ENCODE measurements around the gene GALNT9. TPM values are rescaled to one million over a fixed set of nuclear protein-coding genes. Genes with fewer than 3 reads are reported as not detected.

GALNT9 gene
- total RNA-seq, 1 donor = not detected

- DNase-seq (ENCODE audit: low read depth) = no peak
- TF ChIP-seq, protein P1, sequence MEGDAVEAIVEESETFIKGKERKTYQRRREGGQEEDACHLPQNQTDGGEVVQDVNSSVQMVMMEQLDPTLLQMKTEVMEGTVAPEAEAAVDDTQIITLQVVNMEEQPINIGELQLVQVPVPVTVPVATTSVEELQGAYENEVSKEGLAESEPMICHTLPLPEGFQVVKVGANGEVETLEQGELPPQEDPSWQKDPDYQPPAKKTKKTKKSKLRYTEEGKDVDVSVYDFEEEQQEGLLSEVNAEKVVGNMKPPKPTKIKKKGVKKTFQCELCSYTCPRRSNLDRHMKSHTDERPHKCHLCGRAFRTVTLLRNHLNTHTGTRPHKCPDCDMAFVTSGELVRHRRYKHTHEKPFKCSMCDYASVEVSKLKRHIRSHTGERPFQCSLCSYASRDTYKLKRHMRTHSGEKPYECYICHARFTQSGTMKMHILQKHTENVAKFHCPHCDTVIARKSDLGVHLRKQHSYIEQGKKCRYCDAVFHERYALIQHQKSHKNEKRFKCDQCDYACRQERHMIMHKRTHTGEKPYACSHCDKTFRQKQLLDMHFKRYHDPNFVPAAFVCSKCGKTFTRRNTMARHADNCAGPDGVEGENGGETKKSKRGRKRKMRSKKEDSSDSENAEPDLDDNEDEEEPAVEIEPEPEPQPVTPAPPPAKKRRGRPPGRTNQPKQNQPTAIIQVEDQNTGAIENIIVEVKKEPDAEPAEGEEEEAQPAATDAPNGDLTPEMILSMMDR (IDR thresholded peaks at IDR 0.05; ENCODE audit: insufficient read depth, low read depth, low read length) = no peak
- H3K4me3 ChIP-seq (ENCODE audit: low read depth, low read length) = no peak overlapping the region
Measured at GRCh38 chr12:132160601-132161035, 168.8 kb downstream of the GALNT9 start.

DNA sequence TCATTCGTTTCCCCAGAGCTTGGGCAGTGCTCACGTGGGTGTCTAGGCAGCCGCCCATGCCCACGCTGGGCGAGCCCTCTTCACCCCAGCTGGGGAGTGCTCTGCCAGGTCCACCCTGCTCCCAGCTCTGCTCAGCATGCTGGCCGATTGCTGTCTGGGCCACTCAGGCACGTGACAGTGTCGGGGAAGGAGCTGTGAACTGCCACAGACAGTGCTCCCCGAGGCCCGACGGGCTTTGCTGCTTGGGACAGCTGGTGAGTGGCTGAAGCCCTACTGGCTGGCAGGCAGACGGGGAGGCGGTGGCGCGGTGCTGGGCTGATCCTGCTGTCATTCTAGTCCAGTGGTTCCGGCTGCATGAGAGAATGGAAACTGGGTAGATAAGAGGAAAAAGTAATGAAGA, 169.4 kb downstream of the GALNT9 start:
- H3K4me3 ChIP-seq (ENCODE audit: low read depth, low read length) = no peak overlapping the region
- no peak for DNase-seq (ENCODE audit: low read depth)
- TF ChIP-seq, protein P1 (IDR thresholded peaks at IDR 0.05; ENCODE audit: insufficient read depth, low read depth, low read length) = no peak

GRCh38 chr12:132159555-132160003, 169.8 kb downstream of the GALNT9 start:
- TF ChIP-seq, protein P1 (IDR thresholded peaks at IDR 0.05; ENCODE audit: insufficient read depth, low read depth, low read length) = no peak
- no peak overlapping the region for H3K4me3 ChIP-seq (ENCODE audit: low read depth, low read length)
- DNase-seq (ENCODE audit: low read depth) = no peak

DNA sequence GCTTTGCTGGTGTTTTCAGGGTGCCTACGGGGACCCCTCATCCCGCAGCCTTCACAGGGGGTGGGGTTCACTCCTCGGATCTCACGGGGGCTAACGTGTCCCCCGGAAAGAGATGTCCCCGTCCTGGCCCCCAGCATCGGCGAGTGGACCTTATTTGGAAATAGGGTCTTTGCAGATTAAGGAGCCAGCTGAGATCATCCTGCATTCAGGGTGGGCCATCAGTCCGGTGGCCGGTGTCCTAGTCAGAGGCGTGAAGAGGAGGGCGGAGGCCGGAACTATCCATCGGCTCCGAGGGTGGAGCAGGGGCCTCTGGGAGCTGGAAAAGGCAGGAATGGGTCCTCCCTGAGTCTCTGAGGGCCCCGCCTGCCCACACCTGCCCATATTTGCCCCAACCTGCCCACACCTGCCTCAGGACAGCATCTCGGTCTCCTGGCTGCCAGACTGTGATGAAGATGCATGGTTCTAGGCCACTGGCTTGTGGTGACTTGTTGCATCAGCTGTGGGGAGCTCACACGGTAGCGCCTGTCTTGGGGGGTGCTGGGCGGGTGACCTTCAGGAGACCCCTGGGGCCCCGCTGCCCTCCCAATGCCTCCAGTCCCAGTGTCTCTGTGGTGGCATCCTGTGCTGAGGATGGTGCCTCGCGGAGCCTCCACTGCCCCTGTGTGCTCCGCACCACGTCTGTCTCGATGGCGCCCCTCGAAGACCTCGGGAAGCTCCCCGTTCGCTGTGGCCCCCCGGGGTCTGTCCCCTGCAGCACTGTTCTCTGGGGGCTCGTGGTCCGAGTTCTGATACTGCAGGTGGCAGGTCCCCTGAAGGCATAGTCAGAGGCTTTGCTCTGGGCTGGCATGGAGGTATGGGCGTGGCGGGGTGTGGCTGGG, 170.5 kb downstream of the GALNT9 start:
- no peak overlapping the region for H3K4me3 ChIP-seq (ENCODE audit: low read depth, low read length)
- TF ChIP-seq, protein P1 (IDR thresholded peaks at IDR 0.05; ENCODE audit: insufficient read depth, low read depth, low read length) = no peak
- no peak for DNase-seq (ENCODE audit: low read depth)

- DNase-seq (ENCODE audit: low read depth) = no peak
- TF ChIP-seq, protein P1 (IDR thresholded peaks at IDR 0.05; ENCODE audit: insufficient read depth, low read depth, low read length) = no peak
- H3K4me3 ChIP-seq (ENCODE audit: low read depth, low read length) = no peak overlapping the region
Measured at GRCh38 chr12:132157733-132158409, 171.5 kb downstream of the GALNT9 start.

DNA sequence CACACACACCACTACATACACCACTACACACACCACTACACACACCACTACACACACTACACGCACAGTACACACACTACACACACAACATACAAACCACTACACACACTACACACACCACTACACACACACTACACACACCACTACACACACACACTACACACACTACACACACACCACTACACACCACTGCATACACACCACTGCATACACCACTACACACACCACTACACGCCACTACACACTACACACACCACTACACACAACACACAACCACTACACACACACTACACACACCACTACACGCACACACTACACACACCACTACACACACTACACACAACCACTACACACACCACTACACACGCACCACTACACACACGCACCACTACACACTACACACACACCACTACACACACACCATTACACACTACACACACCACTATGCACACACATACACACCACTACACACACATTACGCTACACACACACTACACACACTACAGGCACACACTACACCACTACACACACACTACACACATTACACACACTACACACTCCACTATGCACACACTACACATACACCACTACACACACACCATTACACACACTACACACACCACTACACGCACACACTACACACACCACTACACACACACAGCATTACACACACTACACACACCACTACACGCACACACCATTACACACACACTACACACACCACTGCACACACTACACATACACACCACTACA, 172.6 kb downstream of the GALNT9 start:
- TF ChIP-seq, protein P1 (IDR thresholded peaks at IDR 0.05; ENCODE audit: insufficient read depth, low read depth, low read length) = no peak
- no peak for DNase-seq (ENCODE audit: low read depth)
- no peak overlapping the region for H3K4me3 ChIP-seq (ENCODE audit: low read depth, low read length)
